Astrocyte of the spinal cord (primary cell): ENCODE data around the gene SENP7.
"Not testable (repeated sequence)": the region's sequence is repeated elsewhere in the genome, so short reads cannot be mapped to it uniquely, and the experiment has no call there.

ENCODE experiments used
- DNase-seq: peaks from one replicate; pipeline ENCODE4 v3.0.0; 2011; ENCODE audit warnings: low read depth, low spot score
- H3K4me3 ChIP-seq: 2 replicates; pipeline ENCODE4 v1.5.1; 2011; ENCODE audit warnings: low read depth, mild to moderate bottlenecking, low read length, moderate library complexity
- CTCF ChIP-seq: IDR thresholded peaks from 2 replicates; pipeline ENCODE4 v1.5.1; 2012; ENCODE audit warnings: low read depth, mild to moderate bottlenecking, low read length, inconsistent platforms
- in situ Hi-C: cut with HindIII; loops from 2 replicates; pipeline ENCODE4 v1.10.0; 2017; ENCODE audit warnings: low sequenced_read_pairs

SENP7 gene

GRCh38 chr3:101512646-101513418 lies at the start of gene SENP7:
TSS of gene SENP7 (minus strand) at chr3:101513212. CDS start at chr3:101513130, 82 bp downstream.
- peak; percentile 86 for DNase-seq
- in situ Hi-C loops: no loop called here
- peak within 1 kb of the TSS; percentile 77 for H3K4me3 ChIP-seq
- no peak for TF ChIP-seq CTCF

- H3K4me3 ChIP-seq: peak within 1 kb of the TSS; percentile 97
- in situ Hi-C loops: no loop called here
- TF ChIP-seq CTCF: no peak
- DNase-seq: peak; percentile 95
Measured at GRCh38 chr3:101561630-101562328, 48.8 kb upstream of the SENP7 start, which contains the start of gene TRMT10C. TSS of gene TRMT10C (plus strand) at chr3:101561868. CDS start at chr3:101564782, 2,914 bp downstream.

GRCh38 chr3:101556064-101556463 lies 43.1 kb upstream of the SENP7 start:
- DNase-seq: no peak
- in situ Hi-C loops: no loop called here
- no peak for TF ChIP-seq CTCF
- no peak overlapping the region for H3K4me3 ChIP-seq

- in situ Hi-C loops, DNase-seq, H3K4me3 ChIP-seq: not testable (repeated sequence)
Measured at GRCh38 chr3:101553381-101553780, 40.4 kb upstream of the SENP7 start.

GRCh38 chr3:101551359-101552081 lies 38.5 kb upstream of the SENP7 start:
- DNase-seq, in situ Hi-C loops, H3K4me3 ChIP-seq: not testable (repeated sequence)

GRCh38 chr3:101549473-101549872 lies 36.5 kb upstream of the SENP7 start:
- no peak for DNase-seq
- no peak for TF ChIP-seq CTCF
- in situ Hi-C loops: no loop called here
- H3K4me3 ChIP-seq: no peak overlapping the region

GRCh38 chr3:101548527-101549105 lies 35.6 kb upstream of the SENP7 start:
- TF ChIP-seq CTCF: no peak
- H3K4me3 ChIP-seq: no peak overlapping the region
- in situ Hi-C loops: no loop called here
- DNase-seq: no peak
